GM19035 (cell line): Measurements from ENCODE around the gene IFT52.
"Not testable (repeated sequence)": the region's sequence is repeated elsewhere in the genome, so short reads cannot be mapped to it uniquely, and the experiment has no call there.

ENCODE experiments used
- ATAC-seq: cut with Tn5 transposase; IDR thresholded peaks from one replicate; pipeline ENCODE4 v1.9.1; 2021; ENCODE audit not compliant: unreplicated experiment

Gene IFT52

DNA sequence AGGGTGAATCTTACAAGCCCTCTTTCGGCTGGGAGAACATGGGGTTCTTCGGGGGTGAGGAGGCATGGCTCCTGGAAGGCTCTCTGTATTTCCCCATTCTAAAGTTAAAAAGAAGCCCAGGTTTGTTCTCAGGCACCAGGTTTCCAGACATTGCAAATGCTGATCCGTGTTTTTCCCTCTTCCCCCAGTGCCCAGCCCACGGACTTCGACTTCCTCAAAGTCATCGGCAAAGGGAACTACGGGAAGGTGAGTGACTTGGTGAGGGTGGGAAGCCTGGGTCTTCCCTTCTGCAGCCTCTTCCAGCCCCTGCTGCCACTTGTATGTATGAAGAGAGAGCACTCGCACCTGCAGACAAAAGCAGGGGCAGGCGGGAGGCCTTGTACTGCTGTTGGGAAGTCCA is 23.3 kb upstream of the IFT52 start:
- no peak for ATAC-seq

DNA sequence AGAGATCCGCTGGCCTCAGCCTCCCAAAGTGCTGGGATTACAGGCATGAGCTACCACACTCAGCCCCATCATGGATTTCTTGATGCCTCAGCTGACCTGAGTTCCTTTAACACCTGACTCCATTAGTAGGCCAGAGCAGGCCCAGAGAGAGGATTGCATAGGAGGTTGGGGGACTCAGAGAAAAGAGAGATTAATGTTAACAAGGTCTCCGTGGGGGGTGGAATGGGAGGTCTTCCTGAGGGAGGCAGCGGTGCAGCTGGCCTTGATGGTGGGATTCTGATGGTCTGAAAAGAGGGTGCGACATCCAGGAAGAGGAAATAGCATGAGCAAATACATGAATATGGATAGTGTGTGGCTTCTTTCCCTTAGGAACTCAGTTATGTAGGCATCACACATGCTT is 22.0 kb upstream of the IFT52 start:
- no peak for ATAC-seq

DNA sequence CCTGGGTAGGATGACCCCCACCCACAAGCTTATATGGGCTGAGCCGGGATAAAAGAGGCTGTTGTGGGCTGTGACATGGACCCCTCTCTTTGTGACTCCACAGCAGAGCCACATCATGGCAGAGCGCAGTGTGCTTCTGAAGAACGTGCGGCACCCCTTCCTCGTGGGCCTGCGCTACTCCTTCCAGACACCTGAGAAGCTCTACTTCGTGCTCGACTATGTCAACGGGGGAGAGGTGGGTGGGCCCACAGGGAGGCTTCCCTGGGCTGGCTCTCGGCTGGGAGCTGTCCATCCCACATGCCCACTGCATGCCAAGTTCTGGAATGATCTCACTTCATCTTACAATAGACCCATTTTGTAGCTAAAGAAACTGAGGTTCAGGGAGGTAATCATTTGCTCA is 21.5 kb upstream of the IFT52 start:
- ATAC-seq: no peak

DNA sequence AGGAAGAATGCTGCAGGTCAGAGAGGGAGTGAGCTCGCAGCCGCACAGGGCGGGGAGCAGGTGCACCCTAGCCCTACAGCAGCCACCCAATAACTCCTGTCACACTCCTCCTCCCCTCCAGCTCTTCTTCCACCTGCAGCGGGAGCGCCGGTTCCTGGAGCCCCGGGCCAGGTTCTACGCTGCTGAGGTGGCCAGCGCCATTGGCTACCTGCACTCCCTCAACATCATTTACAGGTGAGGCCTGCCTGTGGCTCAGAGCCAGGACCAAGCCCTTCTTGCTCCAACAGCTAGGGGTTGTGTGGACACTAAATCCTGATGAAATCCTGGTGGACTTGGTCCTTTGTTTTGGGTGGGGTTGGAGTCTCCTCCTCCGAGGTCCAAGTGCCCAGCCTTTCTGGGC is 20.2 kb upstream of the IFT52 start:
- ATAC-seq: no peak

DNA sequence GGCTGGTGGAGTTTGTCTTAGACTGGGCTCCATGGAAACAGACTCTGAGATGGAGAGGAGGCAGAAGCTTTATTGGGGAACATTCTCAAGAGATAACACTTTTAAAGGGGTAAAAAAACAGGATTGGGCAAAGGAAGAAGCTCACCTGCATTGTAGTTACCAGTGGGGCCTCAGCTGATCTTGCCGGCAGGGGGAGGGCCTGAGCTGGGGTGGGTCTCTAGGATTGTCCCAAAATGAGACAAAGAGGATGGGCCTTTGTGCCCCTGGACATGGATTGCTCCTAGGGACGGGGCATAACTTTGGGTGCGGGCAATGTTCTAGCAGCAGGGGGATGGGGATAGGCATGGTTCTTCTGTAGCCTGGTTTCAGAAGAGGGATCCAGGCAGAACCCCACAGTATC is 19.4 kb upstream of the IFT52 start:
- no peak for ATAC-seq

DNA sequence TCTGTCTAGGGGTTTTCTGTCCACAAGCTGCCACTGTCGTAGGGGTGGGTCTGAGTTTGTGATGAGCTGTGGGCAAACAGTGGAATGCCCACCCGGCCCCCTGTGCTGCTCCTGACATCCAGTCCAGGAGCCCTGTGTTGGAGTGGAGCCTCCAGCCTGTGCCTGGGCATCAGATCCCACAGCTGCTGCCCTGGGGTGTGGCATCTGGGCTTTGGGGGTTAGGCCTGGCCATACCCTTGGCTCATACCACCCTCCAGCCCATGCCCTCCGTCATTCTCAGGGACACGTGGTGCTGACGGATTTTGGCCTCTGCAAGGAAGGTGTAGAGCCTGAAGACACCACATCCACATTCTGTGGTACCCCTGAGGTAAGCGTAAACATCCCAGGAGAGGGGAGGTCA is 19.0 kb upstream of the IFT52 start:
- no peak for ATAC-seq

DNA sequence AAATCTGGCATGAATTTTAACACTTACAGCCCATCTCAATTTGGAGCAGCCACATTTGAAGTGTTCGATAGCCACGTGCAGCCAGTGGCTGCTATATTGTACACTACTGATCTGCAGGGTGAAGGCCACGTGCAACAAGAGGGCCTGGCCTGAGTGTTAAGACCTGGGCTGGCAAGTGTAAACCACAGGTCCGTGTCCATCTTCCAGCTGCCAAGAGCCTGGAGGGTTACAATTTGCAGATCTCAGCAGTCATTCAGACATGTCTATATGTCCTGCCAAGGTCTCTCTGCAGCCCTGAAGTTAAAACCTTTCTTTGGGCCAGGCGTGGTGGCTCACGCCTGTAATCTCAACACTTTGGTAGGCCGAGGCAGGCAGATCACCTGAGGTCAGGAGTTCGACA is 17.8 kb upstream of the IFT52 start:
- no peak for ATAC-seq

DNA sequence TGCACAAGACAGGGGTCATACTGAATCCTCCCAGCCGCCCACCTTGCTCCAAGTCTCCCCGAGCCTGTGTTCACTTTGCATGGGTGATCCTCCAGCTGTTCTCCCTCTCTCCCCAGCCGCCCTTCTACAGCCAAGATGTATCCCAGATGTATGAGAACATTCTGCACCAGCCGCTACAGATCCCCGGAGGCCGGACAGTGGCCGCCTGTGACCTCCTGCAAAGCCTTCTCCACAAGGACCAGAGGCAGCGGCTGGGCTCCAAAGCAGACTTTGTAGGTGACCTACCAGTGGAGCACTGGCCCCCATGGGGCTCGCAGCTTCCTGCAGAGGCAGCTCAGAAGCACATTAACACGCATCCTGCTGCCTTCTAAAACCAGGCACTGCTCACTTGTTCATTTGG is 14.6 kb upstream of the IFT52 start:
- ATAC-seq: no peak

DNA sequence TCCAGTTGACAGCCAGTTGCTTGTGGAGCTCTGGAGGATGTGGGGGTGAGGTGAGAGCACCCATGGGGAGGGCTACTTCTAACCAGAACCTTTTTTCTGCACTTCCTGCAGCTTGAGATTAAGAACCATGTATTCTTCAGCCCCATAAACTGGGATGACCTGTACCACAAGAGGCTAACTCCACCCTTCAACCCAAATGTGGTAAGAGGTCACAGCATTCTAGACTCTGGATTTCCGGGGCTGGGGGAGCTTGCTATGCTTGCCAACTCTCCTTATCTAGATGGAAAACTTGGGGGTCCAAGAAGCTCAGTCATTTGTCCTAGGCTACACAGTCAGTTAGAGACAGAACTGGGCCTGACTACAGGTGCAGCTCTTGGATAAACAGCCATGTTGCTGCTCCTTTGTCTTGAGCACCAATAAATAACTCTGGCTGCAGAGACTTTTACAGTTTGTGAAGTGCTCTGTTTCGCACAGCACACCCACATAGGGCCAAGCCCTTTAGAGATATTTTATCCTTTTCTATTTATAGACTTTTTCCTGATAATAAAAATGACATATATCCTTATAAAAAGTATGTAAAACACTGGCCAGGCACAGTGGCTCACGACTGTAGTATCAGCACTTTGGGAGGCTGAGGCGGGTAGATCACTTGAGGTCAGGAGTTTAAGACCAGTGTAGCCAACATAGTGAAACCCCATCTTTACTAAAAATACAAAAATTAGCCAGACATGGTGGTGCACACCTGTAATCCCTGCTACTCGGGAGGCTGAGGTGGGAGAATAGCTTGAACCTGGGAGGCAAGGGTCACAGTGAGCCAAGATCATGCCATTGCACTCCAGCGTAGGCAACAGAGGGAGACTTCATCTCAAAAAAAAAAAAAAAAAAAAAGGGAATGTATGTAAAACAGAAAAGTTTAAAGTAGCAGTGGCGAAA is 10.6 kb upstream of the IFT52 start:
- no peak for ATAC-seq

DNA sequence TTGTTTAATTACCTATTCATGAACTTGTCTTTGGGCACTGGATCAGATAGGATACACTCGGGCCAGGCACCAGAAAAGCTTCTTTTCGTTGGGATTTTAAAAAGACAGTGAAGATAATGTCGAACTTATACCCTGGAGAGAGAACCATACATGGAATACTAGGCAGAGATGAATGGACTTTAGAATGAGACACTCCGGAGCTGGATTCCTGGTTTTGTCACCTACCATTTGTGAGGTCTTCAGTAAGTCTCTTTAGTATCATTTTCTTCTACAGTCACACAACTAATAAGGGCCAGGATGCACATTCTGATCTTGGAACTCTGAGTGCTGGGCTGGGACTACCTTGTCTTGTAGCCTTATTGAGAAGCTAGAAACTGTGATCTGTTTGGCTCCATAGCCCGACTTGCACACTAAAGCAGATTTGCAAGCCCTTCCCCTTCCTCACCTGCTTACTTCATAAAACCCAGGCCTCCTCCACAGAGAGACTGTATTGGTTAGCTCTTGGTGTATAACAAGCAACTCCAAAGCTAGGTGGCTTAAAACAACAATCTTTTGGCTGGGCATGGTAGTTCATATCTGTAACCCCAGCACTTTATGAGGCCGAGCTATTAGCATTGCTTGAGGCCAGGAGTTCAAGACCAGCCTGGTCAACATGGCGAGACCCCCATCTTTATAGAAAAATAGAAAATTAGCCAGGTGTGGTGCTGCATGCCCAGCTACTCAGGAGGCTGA is 7.4 kb upstream of the IFT52 start:
- ATAC-seq: no peak

DNA sequence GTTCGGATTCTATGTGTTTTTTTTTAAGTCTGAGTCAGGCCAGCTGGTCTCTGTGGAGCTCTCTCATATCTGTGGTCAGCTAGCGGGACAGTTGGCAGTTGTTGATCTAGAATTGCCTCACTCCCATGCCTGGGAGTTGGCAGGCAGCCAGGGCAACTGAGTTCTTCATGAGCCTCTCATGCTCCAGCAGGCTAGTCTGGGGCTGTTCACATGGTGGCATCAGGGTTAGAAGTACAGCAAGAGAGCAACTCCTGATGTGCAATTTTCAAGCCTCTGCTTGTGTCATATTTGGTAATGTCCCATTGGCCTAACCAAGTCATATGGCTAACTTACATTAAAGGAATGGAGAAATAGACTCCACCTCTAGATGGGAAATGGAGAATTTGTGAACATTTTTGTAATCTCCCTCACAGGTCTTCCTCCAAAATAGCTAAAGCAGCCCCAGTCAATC is 6.7 kb upstream of the IFT52 start:
- ATAC-seq: no peak

DNA sequence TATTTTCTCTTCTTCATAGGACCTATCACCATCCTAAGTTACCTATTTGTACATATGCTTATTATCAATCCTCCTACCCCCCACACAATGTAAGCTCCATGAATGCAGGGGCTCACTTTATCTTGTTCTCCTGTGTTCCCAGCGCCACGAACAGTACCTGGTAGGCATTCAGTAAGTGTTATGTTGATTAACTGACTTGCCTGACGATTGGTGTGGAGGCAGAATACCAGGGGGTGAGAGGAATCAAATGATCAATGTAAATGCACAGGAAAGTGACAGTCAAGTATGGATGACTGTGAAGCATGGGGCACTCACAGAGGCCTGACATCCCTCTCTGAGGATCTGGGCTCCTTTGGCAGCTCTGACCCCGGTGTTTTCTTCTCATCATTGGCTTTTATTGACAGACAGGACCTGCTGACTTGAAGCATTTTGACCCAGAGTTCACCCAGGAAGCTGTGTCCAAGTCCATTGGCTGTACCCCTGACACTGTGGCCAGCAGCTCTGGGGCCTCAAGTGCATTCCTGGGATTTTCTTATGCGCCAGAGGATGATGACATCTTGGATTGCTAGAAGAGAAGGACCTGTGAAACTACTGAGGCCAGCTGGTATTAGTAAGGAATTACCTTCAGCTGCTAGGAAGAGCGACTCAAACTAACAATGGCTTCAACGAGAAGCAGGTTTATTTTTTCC is 6.1 kb upstream of the IFT52 start:
- ATAC-seq: no peak

DNA sequence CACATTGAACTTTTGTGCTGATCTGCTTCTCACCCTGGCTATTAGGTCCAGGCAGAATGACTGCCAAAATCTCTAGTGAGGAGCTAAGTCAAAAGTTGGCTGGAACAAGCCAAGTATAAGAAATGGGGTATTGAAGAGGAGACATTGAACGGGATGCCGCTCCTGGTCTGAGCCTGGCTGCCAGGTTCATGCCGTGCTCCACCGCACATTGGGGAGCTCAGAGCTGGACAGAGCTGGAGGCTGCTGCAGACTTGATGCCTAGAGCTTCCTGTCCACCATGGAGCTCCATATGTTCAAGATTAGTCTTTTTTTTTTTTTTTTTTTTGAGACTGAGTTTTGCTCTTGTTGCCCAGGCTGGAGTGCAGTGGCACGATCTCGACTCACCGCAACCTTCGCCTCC is 4.1 kb upstream of the IFT52 start:
- no peak for ATAC-seq

DNA sequence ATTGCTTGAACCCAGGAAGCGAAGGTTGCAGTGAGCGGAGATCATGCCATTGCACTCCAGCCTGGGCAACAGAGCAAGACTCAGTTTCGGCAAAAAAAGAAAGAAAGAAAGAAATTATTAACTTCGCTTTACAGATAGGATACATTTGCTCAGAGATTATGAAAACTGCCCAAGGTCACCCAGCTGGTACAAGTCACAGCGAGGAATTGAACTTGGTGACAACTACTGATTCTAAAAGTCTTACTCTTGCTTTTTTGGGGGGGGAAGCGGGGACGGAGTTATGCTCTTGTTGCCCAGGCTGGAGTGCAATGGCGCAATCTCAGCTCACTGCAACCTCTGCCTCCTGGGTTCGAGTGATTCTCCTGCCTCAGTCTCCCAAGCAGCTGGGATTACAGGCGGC is 2.2 kb upstream of the IFT52 start:
- not testable (repeated sequence) for ATAC-seq

DNA sequence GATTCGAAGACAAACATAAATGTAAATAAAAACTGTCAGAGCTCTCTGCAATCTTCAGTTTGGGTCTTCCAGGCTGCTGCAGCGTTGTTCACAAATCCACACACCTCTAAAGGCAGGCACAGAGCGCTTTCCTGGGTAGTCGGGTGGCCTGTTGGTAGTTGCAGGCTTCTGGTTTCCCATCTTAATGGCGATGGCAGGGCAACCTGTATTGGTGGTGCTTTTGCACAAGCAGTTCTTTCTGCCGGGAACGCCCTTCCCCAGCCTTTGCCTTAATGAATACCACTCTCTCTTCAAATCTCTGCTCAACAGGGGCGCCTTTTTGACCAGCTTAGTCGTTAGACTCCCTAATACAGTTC is 723 bp upstream of the IFT52 start:
- ATAC-seq: no peak

DNA sequence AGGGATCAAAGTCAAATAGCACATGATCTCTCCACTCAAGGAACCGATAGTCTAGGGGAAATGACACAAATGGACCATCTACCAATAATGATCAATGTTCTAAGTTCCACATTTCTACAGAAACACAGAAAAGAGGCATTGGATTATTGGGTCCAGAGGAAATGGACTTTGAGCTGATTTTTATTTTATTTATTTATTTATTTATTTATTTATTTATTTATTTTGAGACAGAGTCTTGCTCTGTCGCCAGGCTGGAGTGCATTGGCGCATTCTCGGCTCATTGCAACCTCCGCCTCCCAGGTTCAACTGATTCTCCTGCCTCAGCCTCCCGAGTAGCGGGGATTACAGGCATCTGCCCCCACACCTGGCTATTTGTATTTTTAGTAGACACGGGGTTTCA is 11.2 kb downstream of the IFT52 start:
- not testable (repeated sequence) for ATAC-seq

DNA sequence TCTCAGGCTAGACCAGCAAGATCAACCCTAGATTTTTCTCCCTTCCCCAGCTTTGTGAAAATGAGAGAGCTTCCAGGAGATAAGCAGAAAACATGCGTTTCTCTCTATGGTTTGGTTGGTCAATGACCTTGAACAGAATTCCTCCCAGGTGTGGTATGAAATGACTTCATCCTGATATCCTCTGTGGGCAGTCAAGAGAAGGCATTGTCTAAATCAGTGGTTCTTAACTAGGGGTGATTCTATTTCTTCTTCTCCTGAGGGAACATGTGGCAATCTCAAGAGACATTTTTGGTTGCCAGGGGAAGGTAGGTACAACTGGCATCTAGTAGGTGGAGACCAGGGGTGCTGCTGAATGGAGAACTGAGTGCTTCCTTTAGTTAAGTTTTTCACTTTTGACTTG is 12.4 kb downstream of the IFT52 start:
- ATAC-seq: no peak

DNA sequence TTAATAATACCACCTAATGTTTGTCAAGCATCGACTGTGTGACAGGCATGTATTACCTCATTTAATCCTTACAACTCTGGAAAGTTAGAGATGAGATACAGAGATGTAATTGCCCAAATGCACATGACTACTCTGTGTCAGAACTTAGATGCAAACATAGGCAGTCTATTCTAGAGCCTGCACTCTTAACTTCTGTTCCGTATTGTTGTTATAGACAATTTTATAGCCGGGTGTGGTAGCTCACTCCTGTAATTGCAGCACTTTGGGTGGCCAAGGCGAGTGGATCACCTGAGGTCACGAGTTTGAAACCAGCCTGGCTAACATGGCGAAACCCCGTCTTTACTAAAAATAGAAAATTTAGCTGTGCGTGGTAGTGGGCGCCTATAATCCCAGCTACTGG is 15.0 kb downstream of the IFT52 start:
- ATAC-seq: no peak

DNA sequence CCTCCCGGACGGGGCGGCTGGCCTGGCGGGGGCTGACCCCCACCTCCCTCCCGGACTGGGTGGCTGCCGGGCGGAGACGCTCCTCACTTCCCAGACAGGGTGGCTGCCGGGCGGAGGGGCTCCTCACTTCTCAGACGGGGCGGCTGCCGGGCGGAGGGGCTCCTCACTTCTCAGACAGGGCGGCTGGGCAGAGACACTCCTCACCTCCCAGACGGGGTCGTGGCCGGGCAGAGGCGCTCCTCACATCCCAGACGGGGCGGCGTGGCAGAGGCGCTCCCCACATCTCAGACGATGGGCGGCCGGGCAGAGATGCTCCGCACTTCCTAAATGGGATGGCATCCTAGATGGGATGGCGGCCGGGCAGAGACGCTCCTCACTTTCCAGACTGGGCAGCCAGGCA is 16.5 kb downstream of the IFT52 start:
- not testable (repeated sequence) for ATAC-seq

DNA sequence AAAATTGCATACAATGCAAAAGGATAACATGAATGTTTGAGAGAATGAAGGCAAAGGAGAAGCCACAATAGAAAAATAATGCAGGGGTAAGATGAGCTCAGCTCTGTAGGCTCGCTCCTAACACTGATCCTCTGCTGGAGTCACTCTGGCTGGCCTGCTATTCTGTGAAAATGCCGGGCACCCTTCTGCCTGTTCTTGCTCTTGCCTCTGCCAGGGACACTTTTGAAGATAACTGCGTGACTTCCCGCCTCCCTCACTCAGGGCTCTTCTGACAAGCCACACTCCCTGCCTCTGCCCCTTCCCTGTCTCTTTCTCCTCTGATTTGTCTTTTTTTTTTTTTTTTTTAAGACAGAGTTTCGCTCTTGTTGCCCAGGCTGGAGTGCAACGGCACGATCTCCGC is 40.9 kb downstream of the IFT52 start:
- no peak for ATAC-seq

DNA sequence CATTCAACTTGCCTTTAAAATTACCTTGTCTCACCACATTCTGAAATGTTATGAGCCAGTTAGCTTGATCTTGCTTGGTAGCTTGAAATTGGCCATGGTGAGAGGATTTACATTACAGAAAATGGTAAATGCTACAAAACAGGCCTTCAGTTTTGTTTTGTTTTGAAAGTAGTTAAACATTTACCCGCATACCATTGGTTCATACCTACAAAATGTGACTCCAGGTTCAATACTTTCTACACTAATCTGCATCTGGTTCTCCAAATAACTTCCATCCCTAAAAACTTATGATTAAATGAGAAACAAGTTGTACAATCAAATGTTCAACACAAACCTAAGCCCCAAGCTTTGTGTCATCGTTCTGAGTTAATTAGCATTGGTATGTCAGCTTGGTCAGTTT is 45.7 kb downstream of the IFT52 start:
- ATAC-seq: no peak

DNA sequence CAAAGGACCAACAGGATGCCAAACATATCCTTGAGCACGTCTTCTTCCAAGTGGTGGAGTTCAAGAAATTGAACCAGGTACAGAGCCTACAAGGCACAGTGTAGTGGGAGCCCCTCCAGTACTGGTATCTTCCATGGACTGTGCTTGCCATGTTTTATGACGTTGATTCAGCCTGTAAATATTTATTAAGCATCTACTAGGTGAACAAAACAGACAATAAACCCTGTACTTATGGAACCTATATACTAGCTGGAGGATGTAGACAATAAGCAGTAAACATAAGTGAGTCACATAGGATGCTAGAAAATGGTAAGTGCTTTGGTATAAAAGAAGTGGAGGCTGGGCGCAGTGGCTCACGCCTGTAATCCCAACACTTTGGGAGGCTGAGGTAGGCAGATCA is 51.8 kb downstream of the IFT52 start:
- no peak for ATAC-seq
